GM23338 (cell line): ENCODE results near the gene PA2G4. TPM values are rescaled to one million over a fixed set of nuclear protein-coding genes. Genes with fewer than 3 reads are reported as not detected.
"Not testable (repeated sequence)": the region's sequence is repeated elsewhere in the genome, so short reads cannot be mapped to it uniquely, and the experiment has no call there.

Source experiments
- ATAC-seq: fragments of 200-7000 bp; cut with Tn5 transposase; 3 replicates; pipeline ENCODE4 v1.9.1; 2020
- DNase-seq: peaks from one replicate; pipeline ENCODE4 v3.0.0-alpha.2; 2015; ENCODE audit warnings: low spot score
- H2AFZ ChIP-seq: fragments of 200-600 bp; sonication (generic); 2 replicates; pipeline ENCODE4 v1.8.0; 2016; ENCODE audit warnings: antibody characterized with exemption, mild to moderate bottlenecking, moderate library complexity
- H3F3A ChIP-seq: fragments of 200-600 bp; sonication (generic); replicated peaks from 2 replicates; pipeline ENCODE4 v1.8.0; 2017; ENCODE audit warnings: antibody characterized with exemption, mixed run types, low read depth
- H3K27ac ChIP-seq: fragments of 200-600 bp; sonication (generic); 2 replicates; pipeline ENCODE4 v1.6.1; 2016; ENCODE audit warnings: low read depth
- H3K27me3 ChIP-seq: fragments of 200-600 bp; sonication (generic); 2 replicates; pipeline ENCODE4 v1.8.0; 2016; ENCODE audit warnings: mild to moderate bottlenecking, mixed run types, moderate library complexity; ENCODE audit not compliant: insufficient read depth
- H3K36me3 ChIP-seq: fragments of 200-600 bp; sonication (generic); 2 replicates; pipeline ENCODE4 v1.8.0; 2016; ENCODE audit warnings: mild to moderate bottlenecking; ENCODE audit not compliant: insufficient read depth
- H3K4me1 ChIP-seq: fragments of 200-600 bp; sonication (generic); 2 replicates; pipeline ENCODE4 v1.8.0; 2016; ENCODE audit warnings: mild to moderate bottlenecking, moderate library complexity; ENCODE audit not compliant: insufficient read depth
- H3K4me2 ChIP-seq: fragments of 200-600 bp; sonication (generic); 2 replicates; pipeline ENCODE4 v1.7.1; 2017; ENCODE audit warnings: mixed run types
- H3K4me3 ChIP-seq: fragments of 200-600 bp; sonication (generic); 2 replicates; pipeline ENCODE4 v1.6.1; 2016; ENCODE audit warnings: mixed run types
- H3K79me2 ChIP-seq: fragments of 200-600 bp; sonication (generic); replicated peaks from 2 replicates; pipeline ENCODE4 v1.8.0; 2017; ENCODE audit warnings: mild to moderate bottlenecking; ENCODE audit not compliant: insufficient read depth
- H3K9me2 ChIP-seq: fragments of 200-600 bp; sonication (generic); 2 replicates; pipeline ENCODE4 v1.8.0; 2017; ENCODE audit not compliant: insufficient read depth
- H4K20me1 ChIP-seq: fragments of 200-600 bp; sonication (generic); replicated peaks from 2 replicates; pipeline ENCODE4 v1.8.0; 2017; ENCODE audit warnings: mild to moderate bottlenecking; ENCODE audit not compliant: insufficient read depth
- H3K27ac Mint-ChIP-seq: 2 replicates; pipeline ENCODE4 v1.8.0; 2020; ENCODE audit warnings: inconsistent platforms, mild to moderate bottlenecking, moderate library complexity, mixed read lengths
- H3K27me3 Mint-ChIP-seq: 3 replicates; pipeline ENCODE4 v1.8.0; 2022; ENCODE audit warnings: low read depth, mild to moderate bottlenecking, moderate library complexity, mixed read lengths, inconsistent platforms; ENCODE audit not compliant: insufficient read depth, poor library complexity
- H3K36me3 Mint-ChIP-seq: 3 replicates; pipeline ENCODE4 v1.8.0; 2021; ENCODE audit warnings: low read depth, mild to moderate bottlenecking, inconsistent platforms, moderate library complexity, mixed read lengths
- H3K4me1 Mint-ChIP-seq: 3 replicates; pipeline ENCODE4 v1.8.0; 2020; ENCODE audit warnings: mild to moderate bottlenecking, inconsistent platforms, mixed read lengths
- H3K4me3 Mint-ChIP-seq: 3 replicates; pipeline ENCODE4 v1.8.0; 2021; ENCODE audit warnings: moderate library complexity, mild to moderate bottlenecking, inconsistent platforms, mixed read lengths
- H3K9me3 Mint-ChIP-seq: 3 replicates; pipeline ENCODE4 v1.8.0; 2020; ENCODE audit warnings: moderate library complexity, mild to moderate bottlenecking, inconsistent platforms, mixed read lengths
- EZH2phosphoT487 ChIP-seq: fragments of 200-600 bp; sonication (generic); IDR thresholded peaks from one replicate; pipeline ENCODE4 v1.8.1; 2018; ENCODE audit warnings: antibody characterized with exemption; ENCODE audit not compliant: unreplicated experiment
- REST ChIP-seq: IDR thresholded peaks from one replicate; pipeline ENCODE4 v1.6.1; 2018; ENCODE audit warnings: antibody characterized with exemption; ENCODE audit not compliant: unreplicated experiment
- polyA plus RNA-seq: library from polyadenylated mRNA; unstranded; fragments of >200 nt; fragmentation: Nextera tagmentation; extraction: Ambion mirVana; gene quantifications from 2 replicates; pipeline ENCODE4 v1.2.1, GENCODE V29; 2016
- total RNA-seq: library from RNA; depleted of rRNA; stranded (reverse); fragments of >200 nt; shearing (Covaris generic); gene quantifications from 2 replicates; pipeline ENCODE4 v1.2.3, GENCODE V29; 2014
- TF ChIP-seq, protein P1 (sequence below): fragments of 250-450 bp; sonication (Bioruptor Pico); IDR thresholded peaks from 2 replicates; pipeline ENCODE4 v1.5.0; 2020; ENCODE audit warnings: mild to moderate bottlenecking, moderate library complexity
- TF ChIP-seq, protein P2 (sequence below), 2 experiments: fragments of 200-600 bp in 1 of 2; sonication (generic) in 1 of 2; conservative IDR thresholded peaks; 2 replicates each; pipeline versions ENCODE4 v1.5.1 to v1.6.1; 2016 to 2017; ENCODE audit warnings: antibody characterized with exemption in 2 of 2, low read depth in 2 of 2, mild to moderate bottlenecking in 2 of 2, moderate library complexity in 1 of 2

Gene PA2G4
- total and polyA plus RNA-seq, 2 experiments from 2014 or later: 237 to 373 TPM

- peaks cover 11% of the 10 kb centered on the region for H3K36me3 ChIP-seq
- peaks cover 35% of the 10 kb centered on the region for H3F3A ChIP-seq
- H4K20me1 ChIP-seq: no peaks in the 10 kb centered on the region; the same call in 1 of the 2 replicates
- peaks cover 33% of the 10 kb centered on the region for H3K4me1 ChIP-seq
- no peak overlapping the region for H3K4me2 ChIP-seq
- Mint-ChIP-seq H3K27me3 (peaks cover 38% of the 10 kb centered on the region), H3K27ac (no peak overlapping the region), H3K4me1 (peaks cover 40% of the 10 kb centered on the region), H3K4me3 (peak overlapping the region; percentile 34; the same call in 1 of the 3 replicates), H3K36me3 (peaks cover 42% of the 10 kb centered on the region), H3K9me3 (no peaks in the 10 kb centered on the region; the same call in none of the 3 replicates)
- no peaks in the 10 kb centered on the region for H3K9me2 ChIP-seq
- H3K27me3 ChIP-seq: no peaks in the 10 kb centered on the region
- DNase-seq: no peak
- TF ChIP-seq EZH2phosphoT487 (no peak), REST (no peak)
- TF ChIP-seq, protein P1, sequence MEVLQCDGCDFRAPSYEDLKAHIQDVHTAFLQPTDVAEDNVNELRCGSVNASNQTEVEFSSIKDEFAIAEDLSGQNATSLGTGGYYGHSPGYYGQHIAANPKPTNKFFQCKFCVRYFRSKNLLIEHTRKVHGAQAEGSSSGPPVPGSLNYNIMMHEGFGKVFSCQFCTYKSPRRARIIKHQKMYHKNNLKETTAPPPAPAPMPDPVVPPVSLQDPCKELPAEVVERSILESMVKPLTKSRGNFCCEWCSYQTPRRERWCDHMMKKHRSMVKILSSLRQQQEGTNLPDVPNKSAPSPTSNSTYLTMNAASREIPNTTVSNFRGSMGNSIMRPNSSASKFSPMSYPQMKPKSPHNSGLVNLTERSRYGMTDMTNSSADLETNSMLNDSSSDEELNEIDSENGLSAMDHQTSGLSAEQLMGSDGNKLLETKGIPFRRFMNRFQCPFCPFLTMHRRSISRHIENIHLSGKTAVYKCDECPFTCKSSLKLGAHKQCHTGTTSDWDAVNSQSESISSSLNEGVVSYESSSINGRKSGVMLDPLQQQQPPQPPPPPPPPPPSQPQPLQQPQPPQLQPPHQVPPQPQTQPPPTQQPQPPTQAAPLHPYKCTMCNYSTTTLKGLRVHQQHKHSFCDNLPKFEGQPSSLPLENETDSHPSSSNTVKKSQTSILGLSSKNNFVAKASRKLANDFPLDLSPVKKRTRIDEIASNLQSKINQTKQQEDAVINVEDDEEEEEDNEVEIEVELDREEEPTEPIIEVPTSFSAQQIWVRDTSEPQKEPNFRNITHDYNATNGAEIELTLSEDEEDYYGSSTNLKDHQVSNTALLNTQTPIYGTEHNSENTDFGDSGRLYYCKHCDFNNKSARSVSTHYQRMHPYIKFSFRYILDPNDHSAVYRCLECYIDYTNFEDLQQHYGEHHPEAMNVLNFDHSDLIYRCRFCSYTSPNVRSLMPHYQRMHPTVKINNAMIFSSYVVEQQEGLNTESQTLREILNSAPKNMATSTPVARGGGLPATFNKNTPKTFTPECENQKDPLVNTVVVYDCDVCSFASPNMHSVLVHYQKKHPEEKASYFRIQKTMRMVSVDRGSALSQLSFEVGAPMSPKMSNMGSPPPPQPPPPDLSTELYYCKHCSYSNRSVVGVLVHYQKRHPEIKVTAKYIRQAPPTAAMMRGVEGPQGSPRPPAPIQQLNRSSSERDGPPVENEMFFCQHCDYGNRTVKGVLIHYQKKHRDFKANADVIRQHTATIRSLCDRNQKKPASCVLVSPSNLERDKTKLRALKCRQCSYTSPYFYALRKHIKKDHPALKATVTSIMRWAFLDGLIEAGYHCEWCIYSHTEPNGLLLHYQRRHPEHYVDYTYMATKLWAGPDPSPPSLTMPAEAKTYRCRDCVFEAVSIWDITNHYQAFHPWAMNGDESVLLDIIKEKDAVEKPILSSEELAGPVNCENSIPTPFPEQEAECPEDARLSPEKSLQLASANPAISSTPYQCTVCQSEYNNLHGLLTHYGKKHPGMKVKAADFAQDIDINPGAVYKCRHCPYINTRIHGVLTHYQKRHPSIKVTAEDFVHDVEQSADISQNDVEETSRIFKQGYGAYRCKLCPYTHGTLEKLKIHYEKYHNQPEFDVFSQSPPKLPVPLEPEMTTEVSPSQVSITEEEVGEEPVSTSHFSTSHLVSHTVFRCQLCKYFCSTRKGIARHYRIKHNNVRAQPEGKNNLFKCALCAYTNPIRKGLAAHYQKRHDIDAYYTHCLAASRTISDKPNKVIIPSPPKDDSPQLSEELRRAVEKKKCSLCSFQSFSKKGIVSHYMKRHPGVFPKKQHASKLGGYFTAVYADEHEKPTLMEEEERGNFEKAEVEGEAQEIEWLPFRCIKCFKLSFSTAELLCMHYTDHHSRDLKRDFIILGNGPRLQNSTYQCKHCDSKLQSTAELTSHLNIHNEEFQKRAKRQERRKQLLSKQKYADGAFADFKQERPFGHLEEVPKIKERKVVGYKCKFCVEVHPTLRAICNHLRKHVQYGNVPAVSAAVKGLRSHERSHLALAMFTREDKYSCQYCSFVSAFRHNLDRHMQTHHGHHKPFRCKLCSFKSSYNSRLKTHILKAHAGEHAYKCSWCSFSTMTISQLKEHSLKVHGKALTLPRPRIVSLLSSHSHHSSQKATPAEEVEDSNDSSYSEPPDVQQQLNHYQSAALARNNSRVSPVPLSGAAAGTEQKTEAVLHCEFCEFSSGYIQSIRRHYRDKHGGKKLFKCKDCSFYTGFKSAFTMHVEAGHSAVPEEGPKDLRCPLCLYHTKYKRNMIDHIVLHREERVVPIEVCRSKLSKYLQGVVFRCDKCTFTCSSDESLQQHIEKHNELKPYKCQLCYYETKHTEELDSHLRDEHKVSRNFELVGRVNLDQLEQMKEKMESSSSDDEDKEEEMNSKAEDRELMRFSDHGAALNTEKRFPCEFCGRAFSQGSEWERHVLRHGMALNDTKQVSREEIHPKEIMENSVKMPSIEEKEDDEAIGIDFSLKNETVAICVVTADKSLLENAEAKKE: no peak
- TF ChIP-seq, protein P2, sequence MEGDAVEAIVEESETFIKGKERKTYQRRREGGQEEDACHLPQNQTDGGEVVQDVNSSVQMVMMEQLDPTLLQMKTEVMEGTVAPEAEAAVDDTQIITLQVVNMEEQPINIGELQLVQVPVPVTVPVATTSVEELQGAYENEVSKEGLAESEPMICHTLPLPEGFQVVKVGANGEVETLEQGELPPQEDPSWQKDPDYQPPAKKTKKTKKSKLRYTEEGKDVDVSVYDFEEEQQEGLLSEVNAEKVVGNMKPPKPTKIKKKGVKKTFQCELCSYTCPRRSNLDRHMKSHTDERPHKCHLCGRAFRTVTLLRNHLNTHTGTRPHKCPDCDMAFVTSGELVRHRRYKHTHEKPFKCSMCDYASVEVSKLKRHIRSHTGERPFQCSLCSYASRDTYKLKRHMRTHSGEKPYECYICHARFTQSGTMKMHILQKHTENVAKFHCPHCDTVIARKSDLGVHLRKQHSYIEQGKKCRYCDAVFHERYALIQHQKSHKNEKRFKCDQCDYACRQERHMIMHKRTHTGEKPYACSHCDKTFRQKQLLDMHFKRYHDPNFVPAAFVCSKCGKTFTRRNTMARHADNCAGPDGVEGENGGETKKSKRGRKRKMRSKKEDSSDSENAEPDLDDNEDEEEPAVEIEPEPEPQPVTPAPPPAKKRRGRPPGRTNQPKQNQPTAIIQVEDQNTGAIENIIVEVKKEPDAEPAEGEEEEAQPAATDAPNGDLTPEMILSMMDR (conservative IDR thresholded peaks at IDR 0.05; ENCODE audit: low read depth in 2 of 2): no peak
- H3K4me3 ChIP-seq: no peak overlapping the region
- H3K27ac ChIP-seq: no peak overlapping the region
- no peak for ATAC-seq
- H3K79me2 ChIP-seq: peaks cover 34% of the 10 kb centered on the region
- H2AFZ ChIP-seq: no peak overlapping the region
Measured at GRCh38 chr12:56155256-56155845, 51.0 kb downstream of the PA2G4 start.

- H2AFZ ChIP-seq, H3K9me3 Mint-ChIP-seq, DNase-seq, H3K27me3 ChIP-seq, ATAC-seq, H4K20me1 ChIP-seq, H3K9me2 ChIP-seq: not testable (repeated sequence)
- Mint-ChIP-seq H3K27me3 (peaks cover 46% of the 10 kb centered on the region), H3K27ac (peak overlapping the region; percentile 99), H3K36me3 (peaks cover 55% of the 10 kb centered on the region), H3K4me3 (peak overlapping the region; percentile 92), H3K4me1 (peaks cover 49% of the 10 kb centered on the region)
- peaks cover 44% of the 10 kb centered on the region for H3K79me2 ChIP-seq
- H3K4me1 ChIP-seq: peaks cover 38% of the 10 kb centered on the region
- peak overlapping the region; percentile 94 for H3K27ac ChIP-seq
- peak overlapping the region; percentile 57 for H3K4me3 ChIP-seq
- H3F3A ChIP-seq: peaks cover 38% of the 10 kb centered on the region
- peaks cover 22% of the 10 kb centered on the region for H3K36me3 ChIP-seq
- H3K4me2 ChIP-seq: peak overlapping the region; percentile 76
Measured at GRCh38 chr12:56156464-56157200, 52.3 kb downstream of the PA2G4 start.
